OCI-LY7 (cell line): ENCODE results near the gene DENND6B. TPM values are rescaled to one million over a fixed set of nuclear protein-coding genes. Genes with fewer than 3 reads are reported as not detected.

Experiments
- BruUV-seq: library from RNA; stranded (reverse); fragments of 400-500 nt; replicated peaks from 2 replicates; lab custom pipeline; 2021; lab: Mats Ljungman, UMichigan
- CTCF ChIA-PET: fragments of 300-600 bp; sonication (Branson Sonifier 250); formaldehyde crosslinking; loops from one replicate; lab custom pipeline; 2022; ENCODE audit warnings: antibody characterized with exemption; ENCODE audit not compliant: unreplicated experiment; lab: Charles Lee
- POLR2A ChIA-PET: fragments of 300-600 bp; sonication (Branson Sonifier 250); formaldehyde crosslinking; loops from one replicate; lab custom pipeline; 2022; ENCODE audit warnings: antibody characterized with exemption; lab: Charles Lee
- DNase-seq: peaks from one replicate; pipeline ENCODE4 v3.0.0-alpha.2; 2015; ENCODE audit warnings: low spot score
- H2AFZ ChIP-seq: fragments of 200-600 bp; sonication (generic), shearing (Covaris generic); 2 replicates; pipeline ENCODE4 v1.6.1; 2014; ENCODE audit warnings: mild to moderate bottlenecking, antibody characterized with exemption, low read length, moderate library complexity
- H3K27ac ChIP-seq: fragments of 200-600 bp; sonication (generic); 2 replicates; pipeline ENCODE4 v1.5.1; 2014; ENCODE audit warnings: mixed run types, low read depth, mild to moderate bottlenecking, moderate library complexity, low read length, inconsistent platforms; ENCODE audit not compliant: poor library complexity, severe bottlenecking
- H3K36me3 ChIP-seq: fragments of 200-600 bp; sonication (generic); 2 replicates; pipeline ENCODE4 v1.6.1; 2014; ENCODE audit warnings: mild to moderate bottlenecking, antibody characterized with exemption, low read length, moderate library complexity, mixed read lengths; ENCODE audit not compliant: insufficient read depth
- H3K4me1 ChIP-seq: fragments of 200-600 bp; sonication (generic); 2 replicates; pipeline ENCODE4 v1.5.1; 2014; ENCODE audit warnings: mild to moderate bottlenecking, low read length; ENCODE audit not compliant: insufficient read depth, poor library complexity, severe bottlenecking
- H3K4me2 ChIP-seq: fragments of 200-600 bp; sonication (generic); 2 replicates; pipeline ENCODE4 v1.6.1; 2014; ENCODE audit warnings: mild to moderate bottlenecking, low read length
- H3K4me3 ChIP-seq: fragments of 200-600 bp; sonication (generic); 2 replicates; pipeline ENCODE4 v1.5.1; 2014; ENCODE audit warnings: mild to moderate bottlenecking, low read depth, low read length; ENCODE audit not compliant: poor library complexity, severe bottlenecking
- H3K79me2 ChIP-seq: fragments of 200-600 bp; sonication (generic); 2 replicates; pipeline ENCODE4 v1.6.1; 2016; ENCODE audit warnings: low read depth, mild to moderate bottlenecking, low read length, moderate library complexity, mixed read lengths; ENCODE audit not compliant: insufficient read depth
- H3K9me2 ChIP-seq: fragments of 200-600 bp; sonication (generic); 2 replicates; pipeline ENCODE4 v1.6.1; 2016; ENCODE audit warnings: mild to moderate bottlenecking, low read length, mixed read lengths; ENCODE audit not compliant: insufficient read depth
- H3K9me3 ChIP-seq: fragments of 200-600 bp; sonication (generic); 2 replicates; pipeline ENCODE4 v1.6.1; 2014; ENCODE audit warnings: mild to moderate bottlenecking, mixed run types, low read length, mixed read lengths
- H4K20me1 ChIP-seq: fragments of 200-600 bp; sonication (generic); 2 replicates; pipeline ENCODE4 v1.6.1; 2014; ENCODE audit warnings: mild to moderate bottlenecking, antibody characterized with exemption, low read length, moderate library complexity, mixed read lengths; ENCODE audit not compliant: insufficient read depth
- CTCF ChIP-seq: fragments of 200-600 bp; sonication (generic); conservative IDR thresholded peaks from 2 replicates; pipeline ENCODE4 v1.5.1; 2014; ENCODE audit warnings: mild to moderate bottlenecking, antibody characterized with exemption, low read length, moderate library complexity, mixed read lengths
- EZH2phosphoT487 ChIP-seq: fragments of 200-600 bp; sonication (generic); IDR thresholded peaks from 2 replicates; pipeline ENCODE4 v1.6.1; 2018; ENCODE audit warnings: low read depth, borderline replicate concordance, mild to moderate bottlenecking, mixed run types, antibody characterized with exemption, low read length, moderate library complexity, mixed read lengths
- intact Hi-C: fragments of 100-400 bp; cut with micrococcal nuclease; formaldehyde crosslinking; loops from one replicate; pipeline ENCODE4 v1.10.0; 2022; ENCODE audit not compliant: unreplicated experiment
- total RNA-seq, 2 experiments: library from RNA; depleted of rRNA in 1 of 2; stranded (reverse); fragments of >200 nt in 1 of 2; shearing (Covaris generic) in 1 of 2; gene quantifications; 2 replicates each; pipeline ENCODE4 v1.2.3, GENCODE V29; 2014 to 2022

DENND6B gene
- total RNA-seq, 2 experiments from 2014 or later, result 31.6 to 45.0 TPM

GRCh38 chr22:50261615-50262459, 65.0 kb downstream of the DENND6B start, which contains the start of gene MAPK12:
Gene MAPK12 (minus strand): TSS chr22:50261683. CDS start chr22:50261509, 174 bp downstream.
- intact Hi-C loops, result no loop called here
- H2AFZ ChIP-seq, result 0 out of 2 replicates have a peak within 1 kb of the TSS, but pooled peaks have one; percentile 55
- peaks cover 15% of the 10 kb centered on the region for H3K79me2 ChIP-seq
- ChIA-PET POLR2A (interaction anchor here (0.6 to 0.9 kb wide), 2 partner anchors 11 to 71 kb away, joined by 5 to 6 read pairs; partner anchors contain the start of gene HDAC10), CTCF (interaction anchor here (0.6 kb wide), 1 partner anchor 15 kb away, joined by 6 read pairs; no protein-coding TSS in a partner anchor)
- TF ChIP-seq CTCF (no peak), EZH2phosphoT487 (no peak)
- peak within 1 kb of the TSS; percentile 83 for H3K4me3 ChIP-seq
- H3K9me2 ChIP-seq, result no peaks in the 10 kb centered on the region
- DNase-seq, result peak; percentile 83
- BruUV-seq, result no TSS peak
- peak within 1 kb of the TSS; percentile 83 for H3K4me2 ChIP-seq
- peaks cover 13% of the 10 kb centered on the region; the same call in 1 of the 2 replicates for H3K36me3 ChIP-seq
- peak within 1 kb of the TSS; percentile 63 for H3K27ac ChIP-seq
- H3K4me1 ChIP-seq, result peaks cover 25% of the 10 kb centered on the region
- H4K20me1 ChIP-seq, result no peaks in the 10 kb centered on the region
- H3K9me3 ChIP-seq, result no peaks in the 10 kb centered on the region

GRCh38 chr22:50260801-50261614, 65.8 kb downstream of the DENND6B start:
- Histone ChIP-seq H3K9me3 (no peaks in the 10 kb centered on the region), H3K27ac (peak overlapping the region; percentile 48), H3K4me3 (peak overlapping the region; percentile 83), H2AFZ (no peak overlapping the region), H3K4me2 (peak overlapping the region; percentile 83), H3K4me1 (peaks cover 25% of the 10 kb centered on the region), H4K20me1 (no peaks in the 10 kb centered on the region), H3K79me2 (peaks cover 15% of the 10 kb centered on the region), H3K36me3 (peaks cover 22% of the 10 kb centered on the region; the same call in 1 of the 2 replicates), H3K9me2 (no peaks in the 10 kb centered on the region)
- CTCF ChIA-PET, result no interaction called here
- POLR2A ChIA-PET, result interaction anchor here (0.6 to 0.9 kb wide), 2 partner anchors 10 to 70 kb away, joined by 5 to 6 read pairs; partner anchors contain the start of gene HDAC10
- intact Hi-C loops, result no loop called here
- peak; percentile 68 for DNase-seq
- no TSS peak for BruUV-seq
- TF ChIP-seq CTCF (no peak), EZH2phosphoT487 (no peak)
